Measurements from ENCODE around the gene STOX2. TPM values are rescaled to one million over a fixed set of nuclear protein-coding genes. Genes with fewer than 3 reads are reported as not detected.

STOX2 gene
- total and polyA plus RNA-seq, 10 of the 15 experiments (the other 5 are each of a cell fraction or from before 2014, with no cell fraction given) = 0.01 to 1.2 (median 0.18) TPM; not detected in 4

GRCh38 chr4:183889190-183889589, 15.9 kb upstream of the STOX2 start:
- in situ Hi-C loops (cut with MboI) = no loop called here
- Histone ChIP-seq H3K4me3 (no peak overlapping the region), H3K9ac (ENCODE audit: control insufficient read depth, insufficient read depth, low read length) (no peak overlapping the region), H2AFZ (ENCODE audit: control insufficient read depth, low read depth, low read length) (no peak overlapping the region), H3K36me3 (ENCODE audit: control insufficient read depth in 2 of 2, insufficient read depth in 2 of 2, low read length in 1 of 2) (no peaks in the 10 kb centered on the region), H3K9me3 (replicated peaks; ENCODE audit: control insufficient read depth, insufficient read depth, low read length) (no peaks in the 10 kb centered on the region), H3K27me3 (replicated peaks in 1 of 2; ENCODE audit: control insufficient read depth in 2 of 2, insufficient read depth in 2 of 2, low read length in 1 of 2) (no peaks in the 10 kb centered on the region), H3K27ac (ENCODE audit: control insufficient read depth, insufficient read depth) (no peak overlapping the region), H3K4me1 (ENCODE audit: control insufficient read depth, insufficient read depth, low read length) (no peaks in the 10 kb centered on the region), H3K79me2 (ENCODE audit: control insufficient read depth, insufficient read depth, low read length) (no peaks in the 10 kb centered on the region), H3K4me2 (ENCODE audit: control insufficient read depth, insufficient read depth) (no peak overlapping the region), H4K20me1 (ENCODE audit: control insufficient read depth, insufficient read depth) (no peaks in the 10 kb centered on the region)
- RAD21 ChIA-PET (ENCODE audit: unreplicated experiment) = no interaction called here
- POLR2A ChIA-PET = no interaction called here
- no peak for DNase-seq (ENCODE audit: low read depth, low spot score)
- BruUV-seq (replicated peaks) = no TSS peak
- intact Hi-C loops (cut with micrococcal nuclease; ENCODE audit: unreplicated experiment) = no loop called here
- no peak for FAIRE-seq
- SMC1A ChIA-PET (ENCODE audit: uncharacterized antibody, unreplicated experiment) = no interaction called here
- ATAC-seq = no peak
- TF ChIP-seq ZNF217 (IDR thresholded peaks at IDR 0.05) = no peak
- no peak for TF ChIP-seq SP1 (IDR thresholded peaks at IDR 0.05; ENCODE audit: low read depth, low read length)
- TF ChIP-seq NFYB (IDR thresholded peaks at IDR 0.05; ENCODE audit: insufficient read depth, low read depth, low read length) = no peak
- no peak for TF ChIP-seq SMC3 (IDR thresholded peaks at IDR 0.05; ENCODE audit: borderline replicate concordance, low read length)
- TF ChIP-seq MYC (IDR thresholded peaks at IDR 0.05; ENCODE audit: insufficient read depth, insufficient read length, insufficient replicate concordance, low read length, severe bottlenecking) = no peak
- no peak for TF ChIP-seq NKRF (conservative IDR thresholded peaks at IDR 0.05)
- TF ChIP-seq HDGF (IDR thresholded peaks at IDR 0.05) = no peak
- no peak for TF ChIP-seq ZNF274 (IDR thresholded peaks at IDR 0.05; ENCODE audit: insufficient read depth, insufficient read length)
- TF ChIP-seq, protein P1, sequence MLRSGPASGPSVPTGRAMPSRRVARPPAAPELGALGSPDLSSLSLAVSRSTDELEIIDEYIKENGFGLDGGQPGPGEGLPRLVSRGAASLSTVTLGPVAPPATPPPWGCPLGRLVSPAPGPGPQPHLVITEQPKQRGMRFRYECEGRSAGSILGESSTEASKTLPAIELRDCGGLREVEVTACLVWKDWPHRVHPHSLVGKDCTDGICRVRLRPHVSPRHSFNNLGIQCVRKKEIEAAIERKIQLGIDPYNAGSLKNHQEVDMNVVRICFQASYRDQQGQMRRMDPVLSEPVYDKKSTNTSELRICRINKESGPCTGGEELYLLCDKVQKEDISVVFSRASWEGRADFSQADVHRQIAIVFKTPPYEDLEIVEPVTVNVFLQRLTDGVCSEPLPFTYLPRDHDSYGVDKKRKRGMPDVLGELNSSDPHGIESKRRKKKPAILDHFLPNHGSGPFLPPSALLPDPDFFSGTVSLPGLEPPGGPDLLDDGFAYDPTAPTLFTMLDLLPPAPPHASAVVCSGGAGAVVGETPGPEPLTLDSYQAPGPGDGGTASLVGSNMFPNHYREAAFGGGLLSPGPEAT (IDR thresholded peaks at IDR 0.05; ENCODE audit: low read depth) = no peak
- no peak for TF ChIP-seq CREB1 (IDR thresholded peaks at IDR 0.05; ENCODE audit: low read depth)
- no peak for TF ChIP-seq POLR2AphosphoS2 (IDR thresholded peaks at IDR 0.05; ENCODE audit: low read depth, low read length)
- TF ChIP-seq IKZF2 (IDR thresholded peaks at IDR 0.05) = no peak
- TF ChIP-seq BHLHE40 (IDR thresholded peaks at IDR 0.05; ENCODE audit: borderline replicate concordance in 1 of 2, low read depth in 2 of 2, low read length in 1 of 2) = no peak
- CTCF ChIA-PET = interaction anchor here (1.5 kb wide), 1 partner anchor 11 kb away, joined by 3 read pairs; no protein-coding TSS in a partner anchor
- WGBS (ENCODE audit: insufficient coverage, insufficient replicate concordance, low lambda C conversion rate, missing lambda C conversion rate) = 27% methylated on average over 5 of the region's 5 CpGs

Data from GM12878 (cell line).